Adrenal gland (tissue), 12 donors: Measurements from ENCODE around the gene NR5A2. TPM values are rescaled to one million over a fixed set of nuclear protein-coding genes. Genes with fewer than 3 reads are reported as not detected.

ENCODE experiments used
- DNase-seq, 7 donors: peaks; one replicate each; pipeline ENCODE4 v3.0.0-alpha.2; 2019 to 2020
- H3K27ac ChIP-seq, 5 donors: fragments of 200-600 bp; sonication (generic) in 4 of 5; 1 replicate in 3 of 5; 2 replicates in 2 of 5; pipeline versions ENCODE4 v1.5.1 to v1.8.0; 2016 to 2020; ENCODE audit warnings: mild to moderate bottlenecking in 1 of 5
- H3K27me3 ChIP-seq: fragments of 200-600 bp; 2 replicates; pipeline ENCODE4 v1.8.0; 2021
- H3K36me3 ChIP-seq, 2 donors: fragments of 200-600 bp; replicated peaks in 1 of 2; 1 replicate in 1 of 2; 2 replicates in 1 of 2; pipeline versions ENCODE4 v1.5.1 to v1.8.0; 2018 to 2022
- H3K4me1 ChIP-seq, 2 donors: fragments of 200-600 bp; replicated peaks in 1 of 2; 1 replicate in 1 of 2; 2 replicates in 1 of 2; pipeline versions ENCODE4 v1.5.1 to v1.8.0; 2018 to 2021
- H3K4me3 ChIP-seq, 4 donors: fragments of 200-600 bp; sonication (generic) in 3 of 4; one replicate each; pipeline ENCODE4 v1.5.1; 2016 to 2018
- H3K9me3 ChIP-seq, 3 donors: fragments of 200-600 bp; sonication (generic) in 1 of 3; replicated peaks in 1 of 3; 1 replicate in 2 of 3; 2 replicates in 1 of 3; pipeline versions ENCODE4 v1.5.1 to v1.8.0; 2016 to 2021
- POLR2A ChIP-seq, 2 donors: fragments of 450-650 bp; IDR thresholded peaks; one replicate each; pipeline ENCODE4 v1.6.1; 2017; ENCODE audit warnings: antibody characterized with exemption in 2 of 2, mild to moderate bottlenecking in 2 of 2, moderate library complexity in 1 of 2
- WGBS, 4 donors: extraction: QIAGEN DNeasy Blood & Tissue Kit in 2 of 4; methylation state at CpG; one replicate each; pipeline versions ENCODE4 v1.1.5 to v1.1.7; 2013 to 2017; 5-methylcytosine and 5-hydroxymethylcytosine counted together
- intact Hi-C, 2 donors: fragments of 100-400 bp; cut with DNase I; formaldehyde crosslinking; loops; one replicate each; pipeline versions ENCODE4 v1.14.1 to v1.15.0; 2022 to 2023
- polyA plus RNA-seq, 3 donors: library from polyadenylated mRNA; stranded (reverse); fragments of 200-250 nt in 2 of 3; fragments of 350-450 nt in 1 of 3; fragmentation: Illumina TruSeq in 1 of 3; extraction: RNeasy Lipid Tissue Mini Kit (QIAGEN cat#74804) in 1 of 3; gene quantifications; one replicate each; pipeline ENCODE4 v1.2.3, GENCODE V29; 2013 to 2014
- total RNA-seq, 9 donors: library from RNA; depleted of rRNA in 4 of 9; stranded (reverse); fragments of >200 nt in 4 of 9; fragments of 120-200 nt in 1 of 9; fragmentation: NEBNext Ultra II Directional in 1 of 9; extraction: Animal tissue kit (Norgen Biotek cat#: 25700) in 1 of 9; gene quantifications; one replicate each; pipeline versions ENCODE4 v1.1.0 to v1.2.4, GENCODE V29; 2013 to 2023
- TF ChIP-seq, protein P1 (sequence below), 6 experiments: fragments of 450-650 bp in 4 of 6; fragments of 200-600 bp in 2 of 6; sonication (generic) in 1 of 6; IDR thresholded peaks; 1 replicate in 5 of 6; 2 replicates in 1 of 6; pipeline versions ENCODE4 v1.5.1 to v1.8.0; 2016 to 2021; ENCODE audit warnings: antibody characterized with exemption in 6 of 6, mild to moderate bottlenecking in 2 of 6, moderate library complexity in 1 of 6
- donor health status: healthy with polysubstance abuse.
- donor health status: Bipolar disorder and iron deficiency.
- donor health status: DM: yes; HTN: yes; CAD: no.
- donor health status: DM: no; HTN: no; CAD: no.
- donor health status: DM: no; HTN: no; CAD: no.
- donor health status: DM: yes; HTN: yes; CAD: no.

The NR5A2 gene
- total and polyA plus RNA-seq, 12 donors, result 0.40 to 17.3 (median 0.94) TPM

DNA sequence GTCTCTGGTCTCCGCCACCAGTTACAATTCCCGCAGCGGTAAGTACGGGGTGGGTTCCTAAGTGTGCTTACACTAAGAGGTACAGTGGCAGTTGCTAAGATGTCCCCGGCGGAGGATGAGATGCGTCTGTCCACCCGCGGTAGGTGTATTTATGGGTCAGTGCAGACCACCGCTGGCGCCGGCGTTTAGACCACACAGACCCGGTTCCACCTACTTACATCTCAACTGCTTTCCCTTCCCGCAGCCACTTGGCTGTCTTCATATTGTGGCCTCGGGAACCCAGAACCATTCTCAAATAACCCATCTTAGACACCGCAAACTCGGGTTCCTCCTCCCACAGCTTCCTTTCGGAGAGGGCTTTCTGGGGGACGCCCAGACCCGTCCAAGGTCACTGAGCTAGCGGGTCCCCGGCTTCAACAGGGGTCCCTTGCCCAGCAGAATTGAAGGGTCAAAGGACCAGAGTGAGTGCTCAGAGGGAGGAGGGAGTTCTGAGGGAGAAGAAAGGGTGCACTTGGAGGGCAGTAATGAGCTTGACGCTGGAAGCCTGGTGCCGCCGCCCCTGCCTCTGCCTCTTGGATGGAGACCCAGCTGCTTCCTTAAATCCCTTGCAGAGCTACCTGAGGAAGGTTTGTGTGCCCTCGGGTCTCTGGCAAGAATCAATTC, 8.6 kb downstream of the NR5A2 start:
- intact Hi-C loops, result no loop called here
- H3K4me1 ChIP-seq, result peaks cover 11 to 14% of the 10 kb centered on the region in 2 donors
- no peak overlapping the region for H3K27ac ChIP-seq
- no peaks in the 10 kb centered on the region for H3K9me3 ChIP-seq
- TF ChIP-seq POLR2A (IDR thresholded peaks at IDR 0.05), result no peak
- TF ChIP-seq, protein P1, sequence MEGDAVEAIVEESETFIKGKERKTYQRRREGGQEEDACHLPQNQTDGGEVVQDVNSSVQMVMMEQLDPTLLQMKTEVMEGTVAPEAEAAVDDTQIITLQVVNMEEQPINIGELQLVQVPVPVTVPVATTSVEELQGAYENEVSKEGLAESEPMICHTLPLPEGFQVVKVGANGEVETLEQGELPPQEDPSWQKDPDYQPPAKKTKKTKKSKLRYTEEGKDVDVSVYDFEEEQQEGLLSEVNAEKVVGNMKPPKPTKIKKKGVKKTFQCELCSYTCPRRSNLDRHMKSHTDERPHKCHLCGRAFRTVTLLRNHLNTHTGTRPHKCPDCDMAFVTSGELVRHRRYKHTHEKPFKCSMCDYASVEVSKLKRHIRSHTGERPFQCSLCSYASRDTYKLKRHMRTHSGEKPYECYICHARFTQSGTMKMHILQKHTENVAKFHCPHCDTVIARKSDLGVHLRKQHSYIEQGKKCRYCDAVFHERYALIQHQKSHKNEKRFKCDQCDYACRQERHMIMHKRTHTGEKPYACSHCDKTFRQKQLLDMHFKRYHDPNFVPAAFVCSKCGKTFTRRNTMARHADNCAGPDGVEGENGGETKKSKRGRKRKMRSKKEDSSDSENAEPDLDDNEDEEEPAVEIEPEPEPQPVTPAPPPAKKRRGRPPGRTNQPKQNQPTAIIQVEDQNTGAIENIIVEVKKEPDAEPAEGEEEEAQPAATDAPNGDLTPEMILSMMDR (IDR thresholded peaks at IDR 0.05), result no peak
- WGBS, 4 donors, result 8 to 20% (median 13%) methylated on average over 13 to 27 of the region's 27 CpGs
- no peak for DNase-seq
- H3K4me3 ChIP-seq, result no peak overlapping the region
- peaks cover 76% of the 10 kb centered on the region for H3K27me3 ChIP-seq
- no peaks in the 10 kb centered on the region for H3K36me3 ChIP-seq

DNA sequence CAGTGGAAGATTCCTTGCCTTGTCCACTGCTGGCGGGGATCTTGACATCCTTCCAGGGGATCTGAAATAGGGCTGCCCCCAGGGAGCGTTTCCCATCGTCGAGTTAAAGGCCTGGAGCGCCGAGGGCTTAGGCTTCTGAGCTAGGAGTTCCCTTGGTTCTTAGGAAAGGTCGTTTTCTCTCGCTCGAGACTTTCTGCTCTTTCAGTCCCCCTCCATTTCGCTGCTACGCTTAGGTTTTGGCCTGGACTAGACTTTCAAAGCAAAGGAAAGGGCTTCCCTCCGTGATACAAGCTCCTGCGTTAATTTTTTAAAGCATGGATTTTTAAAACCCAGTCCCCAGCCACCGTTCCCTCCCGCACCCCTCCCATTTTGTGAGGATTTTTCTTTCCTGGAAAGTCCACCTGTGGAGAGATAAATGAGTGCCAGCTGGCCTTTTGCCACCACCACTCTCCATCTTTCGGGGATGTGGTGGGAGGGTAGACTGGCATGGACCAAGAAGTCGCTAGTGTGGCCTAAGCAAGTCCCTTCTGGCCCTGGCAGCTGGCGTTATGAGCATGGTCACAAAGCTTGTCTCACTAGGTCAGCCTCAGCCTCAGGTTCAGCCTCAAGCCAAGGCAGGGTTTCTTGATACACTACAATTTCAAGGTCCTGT, 9.2 kb downstream of the NR5A2 start:
- Histone ChIP-seq H3K36me3 (no peaks in the 10 kb centered on the region), H3K27me3 (peaks cover 82% of the 10 kb centered on the region), H3K4me3 (no peak overlapping the region), H3K4me1 (peaks cover 11 to 14% of the 10 kb centered on the region in 2 donors), H3K9me3 (no peaks in the 10 kb centered on the region), H3K27ac (no peak overlapping the region)
- 26 to 46% (median 36%) methylated on average over 18 of the region's 18 CpGs for WGBS, 4 donors
- TF ChIP-seq, protein P1 (IDR thresholded peaks at IDR 0.05), result no peak
- TF ChIP-seq POLR2A (IDR thresholded peaks at IDR 0.05), result no peak
- intact Hi-C loops, result no loop called here
- DNase-seq, result no peak

- H3K27ac ChIP-seq, result no peak overlapping the region
- TF ChIP-seq, protein P1 (IDR thresholded peaks at IDR 0.05), result no peak
- no peak for TF ChIP-seq POLR2A (IDR thresholded peaks at IDR 0.05)
- H3K27me3 ChIP-seq, result peaks cover 90% of the 10 kb centered on the region
- WGBS, 4 donors, result 64 to 89% (median 68%) methylated on average over 2 of the region's 2 CpGs
- no peaks in the 10 kb centered on the region for H3K36me3 ChIP-seq
- no peak for DNase-seq
- H3K9me3 ChIP-seq, result no peaks in the 10 kb centered on the region
- intact Hi-C loops, result no loop called here
- peaks cover 11 to 18% of the 10 kb centered on the region in 2 donors for H3K4me1 ChIP-seq
- H3K4me3 ChIP-seq, result no peak overlapping the region
Observed at GRCh38 chr1:200037501-200037900, 10.0 kb downstream of the NR5A2 start.

DNA sequence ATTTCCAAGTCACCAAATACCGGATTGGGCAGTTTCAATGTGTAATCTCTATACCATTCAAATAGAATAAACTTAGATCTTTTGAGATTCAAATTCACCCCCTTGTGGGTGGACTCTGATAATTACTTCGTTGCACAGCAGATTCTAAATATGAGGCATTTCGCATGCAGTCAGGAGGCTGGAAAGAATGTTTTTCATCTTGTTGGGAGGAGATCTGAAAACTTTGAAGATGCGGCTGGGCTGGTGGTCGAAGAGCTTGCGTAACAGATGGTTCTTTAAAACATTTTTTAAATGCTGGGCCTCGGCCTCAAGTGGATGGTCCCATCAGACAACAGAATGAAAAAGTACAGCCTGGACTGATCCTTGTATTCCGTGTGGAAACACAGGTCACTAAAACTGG, 10.4 kb downstream of the NR5A2 start:
- intact Hi-C loops, result no loop called here

More for the DNA sequence above, 10.4 kb downstream of the NR5A2 start:
- DNase-seq, result no peak
- Histone ChIP-seq H3K27me3 (peaks cover 92% of the 10 kb centered on the region), H3K27ac (no peak overlapping the region), H3K9me3 (no peaks in the 10 kb centered on the region), H3K4me1 (peaks cover 11 to 22% of the 10 kb centered on the region in 2 donors), H3K36me3 (no peaks in the 10 kb centered on the region), H3K4me3 (no peak overlapping the region)
- WGBS, 4 donors, result 52 to 68% (median 57%) methylated on average over 8 of the region's 8 CpGs
- no peak for TF ChIP-seq POLR2A (IDR thresholded peaks at IDR 0.05)
- TF ChIP-seq, protein P1 (IDR thresholded peaks at IDR 0.05), result no peak
